Measurements from ENCODE around the gene EFNA5. TPM values are rescaled to one million over a fixed set of nuclear protein-coding genes. Genes with fewer than 3 reads are reported as not detected.

Gene EFNA5
- total and polyA plus RNA-seq, 4 donors = 0.14 to 0.93 (median 0.54) TPM

DNA sequence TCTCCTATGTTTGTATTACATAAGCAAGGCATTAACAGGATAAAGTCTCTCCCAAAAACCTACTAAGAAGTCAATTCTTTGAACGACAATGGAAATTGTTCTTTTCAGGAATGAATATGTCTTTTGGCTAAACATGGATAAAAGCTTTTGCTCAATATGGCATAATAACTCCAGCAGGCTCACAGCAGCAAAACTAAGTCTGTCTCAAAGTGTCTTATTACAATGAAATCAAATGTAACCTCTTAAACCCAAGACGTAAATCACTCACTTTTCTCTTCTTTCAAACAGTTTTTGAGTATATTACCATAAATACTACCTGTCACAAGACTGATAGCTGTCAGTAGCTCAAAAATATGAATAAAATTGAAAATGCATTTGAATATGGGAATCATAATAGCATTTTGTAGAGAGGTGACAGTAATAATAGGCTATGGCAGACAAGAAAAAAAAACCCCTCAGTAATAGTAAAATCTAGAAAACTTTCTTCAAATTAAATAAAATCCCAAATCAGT is 41.7 kb upstream of the EFNA5 start:
- Histone ChIP-seq H3K9me3 (ENCODE audit: control insufficient read depth in 4 of 4, low read length in 3 of 4) (peaks cover 0 to 2% (median 0%) of the 10 kb centered on the region in 4 donors), H3K36me3 (ENCODE audit: control insufficient read depth in 4 of 4, insufficient read depth in 3 of 4, low read depth in 1 of 4, low read length in 3 of 4) (no peaks in the 10 kb centered on the region), H3K27ac (ENCODE audit: low read depth in 1 of 2, low read length in 2 of 2) (no peak overlapping the region), H3K4me3 (ENCODE audit: low read depth in 1 of 3, low read length in 3 of 3) (no peak overlapping the region), H3K4me1 (ENCODE audit: control insufficient read depth in 4 of 4, insufficient read depth in 4 of 4, low read length in 3 of 4) (peaks cover 0 to 1% (median 0%) of the 10 kb centered on the region in 4 donors), H3K9ac (ENCODE audit: low read depth in 1 of 2, low read length in 2 of 2) (no peak overlapping the region), H3K27me3 (ENCODE audit: control insufficient read depth in 4 of 4, insufficient read depth in 4 of 4, low read length in 3 of 4) (no peaks in the 10 kb centered on the region)
- 88% methylated on average over 2 of the region's 2 CpGs for WGBS
- DNase-seq (ENCODE audit: low spot score) = no peak
- TF ChIP-seq CTCF (IDR thresholded peaks at IDR 0.05; ENCODE audit: low read depth, low read length, missing input control) = no peak

DNA sequence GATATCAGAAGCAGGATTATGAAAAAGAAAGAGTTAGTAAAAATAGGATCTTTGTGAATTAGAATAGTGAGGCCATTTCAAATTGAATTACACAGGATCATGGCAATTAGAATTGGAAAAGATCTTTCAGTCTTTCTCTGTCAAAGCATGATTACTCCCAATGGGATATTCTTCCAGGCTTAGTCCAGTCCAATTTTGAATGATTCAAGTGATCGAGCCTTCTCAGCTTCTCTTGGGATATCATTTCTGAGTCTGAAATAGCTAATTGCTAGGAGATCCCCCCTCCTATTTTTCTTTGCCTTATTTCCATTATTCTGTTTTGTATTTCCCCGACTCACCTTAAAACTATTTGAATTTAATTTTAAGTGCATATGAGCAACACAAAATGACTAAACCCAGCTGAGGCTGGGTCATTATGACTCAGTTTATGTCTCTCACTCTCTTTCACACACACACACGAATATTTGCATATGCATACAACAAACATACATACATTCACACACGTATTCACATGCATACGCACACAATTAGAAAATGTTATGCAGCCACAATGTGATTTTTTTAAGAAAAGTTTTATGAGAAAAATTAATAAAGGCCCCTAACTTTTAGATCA is 34.8 kb upstream of the EFNA5 start:
- Histone ChIP-seq H3K9ac (ENCODE audit: low read depth in 1 of 2, low read length in 2 of 2) (no peak overlapping the region), H3K36me3 (ENCODE audit: control insufficient read depth in 4 of 4, insufficient read depth in 3 of 4, low read depth in 1 of 4, low read length in 3 of 4) (no peaks in the 10 kb centered on the region), H3K9me3 (ENCODE audit: control insufficient read depth in 4 of 4, low read length in 3 of 4) (peaks cover 0 to 2% (median 0%) of the 10 kb centered on the region in 4 donors), H3K4me1 (ENCODE audit: control insufficient read depth in 4 of 4, insufficient read depth in 4 of 4, low read length in 3 of 4) (no peaks in the 10 kb centered on the region), H3K27me3 (ENCODE audit: control insufficient read depth in 4 of 4, insufficient read depth in 4 of 4, low read length in 3 of 4) (no peaks in the 10 kb centered on the region), H3K27ac (ENCODE audit: low read depth in 1 of 2, low read length in 2 of 2) (no peak overlapping the region), H3K4me3 (ENCODE audit: low read depth in 1 of 3, low read length in 3 of 3) (no peak overlapping the region)
- DNase-seq (ENCODE audit: low spot score) = no peak
- TF ChIP-seq CTCF (IDR thresholded peaks at IDR 0.05; ENCODE audit: low read depth, low read length, missing input control) = no peak
- no peak for TF ChIP-seq HNF4G (IDR thresholded peaks at IDR 0.05)
- TF ChIP-seq YY1 (IDR thresholded peaks at IDR 0.05) = no peak
- TF ChIP-seq SP1 (IDR thresholded peaks at IDR 0.05) = no peak
- TF ChIP-seq NR2F2 (IDR thresholded peaks at IDR 0.05) = no peak
- TF ChIP-seq RAD21 (IDR thresholded peaks at IDR 0.05) = no peak
- TF ChIP-seq, protein P1, sequence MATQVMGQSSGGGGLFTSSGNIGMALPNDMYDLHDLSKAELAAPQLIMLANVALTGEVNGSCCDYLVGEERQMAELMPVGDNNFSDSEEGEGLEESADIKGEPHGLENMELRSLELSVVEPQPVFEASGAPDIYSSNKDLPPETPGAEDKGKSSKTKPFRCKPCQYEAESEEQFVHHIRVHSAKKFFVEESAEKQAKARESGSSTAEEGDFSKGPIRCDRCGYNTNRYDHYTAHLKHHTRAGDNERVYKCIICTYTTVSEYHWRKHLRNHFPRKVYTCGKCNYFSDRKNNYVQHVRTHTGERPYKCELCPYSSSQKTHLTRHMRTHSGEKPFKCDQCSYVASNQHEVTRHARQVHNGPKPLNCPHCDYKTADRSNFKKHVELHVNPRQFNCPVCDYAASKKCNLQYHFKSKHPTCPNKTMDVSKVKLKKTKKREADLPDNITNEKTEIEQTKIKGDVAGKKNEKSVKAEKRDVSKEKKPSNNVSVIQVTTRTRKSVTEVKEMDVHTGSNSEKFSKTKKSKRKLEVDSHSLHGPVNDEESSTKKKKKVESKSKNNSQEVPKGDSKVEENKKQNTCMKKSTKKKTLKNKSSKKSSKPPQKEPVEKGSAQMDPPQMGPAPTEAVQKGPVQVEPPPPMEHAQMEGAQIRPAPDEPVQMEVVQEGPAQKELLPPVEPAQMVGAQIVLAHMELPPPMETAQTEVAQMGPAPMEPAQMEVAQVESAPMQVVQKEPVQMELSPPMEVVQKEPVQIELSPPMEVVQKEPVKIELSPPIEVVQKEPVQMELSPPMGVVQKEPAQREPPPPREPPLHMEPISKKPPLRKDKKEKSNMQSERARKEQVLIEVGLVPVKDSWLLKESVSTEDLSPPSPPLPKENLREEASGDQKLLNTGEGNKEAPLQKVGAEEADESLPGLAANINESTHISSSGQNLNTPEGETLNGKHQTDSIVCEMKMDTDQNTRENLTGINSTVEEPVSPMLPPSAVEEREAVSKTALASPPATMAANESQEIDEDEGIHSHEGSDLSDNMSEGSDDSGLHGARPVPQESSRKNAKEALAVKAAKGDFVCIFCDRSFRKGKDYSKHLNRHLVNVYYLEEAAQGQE (IDR thresholded peaks at IDR 0.05) = no peak
- TF ChIP-seq GABPA (IDR thresholded peaks at IDR 0.05 in 1 of 2, conservative IDR thresholded peaks at IDR 0.05 in 1 of 2) = no peak
- TF ChIP-seq HNF4A (conservative IDR thresholded peaks at IDR 0.05) = no peak
- TF ChIP-seq ATF3 (IDR thresholded peaks at IDR 0.05) = no peak
- WGBS = 70% methylated on average over 5 of the region's 5 CpGs

Measured in liver (tissue), 9 donors.